Measurements from ENCODE around the gene ZBTB8A.

The ZBTB8A gene

DNA sequence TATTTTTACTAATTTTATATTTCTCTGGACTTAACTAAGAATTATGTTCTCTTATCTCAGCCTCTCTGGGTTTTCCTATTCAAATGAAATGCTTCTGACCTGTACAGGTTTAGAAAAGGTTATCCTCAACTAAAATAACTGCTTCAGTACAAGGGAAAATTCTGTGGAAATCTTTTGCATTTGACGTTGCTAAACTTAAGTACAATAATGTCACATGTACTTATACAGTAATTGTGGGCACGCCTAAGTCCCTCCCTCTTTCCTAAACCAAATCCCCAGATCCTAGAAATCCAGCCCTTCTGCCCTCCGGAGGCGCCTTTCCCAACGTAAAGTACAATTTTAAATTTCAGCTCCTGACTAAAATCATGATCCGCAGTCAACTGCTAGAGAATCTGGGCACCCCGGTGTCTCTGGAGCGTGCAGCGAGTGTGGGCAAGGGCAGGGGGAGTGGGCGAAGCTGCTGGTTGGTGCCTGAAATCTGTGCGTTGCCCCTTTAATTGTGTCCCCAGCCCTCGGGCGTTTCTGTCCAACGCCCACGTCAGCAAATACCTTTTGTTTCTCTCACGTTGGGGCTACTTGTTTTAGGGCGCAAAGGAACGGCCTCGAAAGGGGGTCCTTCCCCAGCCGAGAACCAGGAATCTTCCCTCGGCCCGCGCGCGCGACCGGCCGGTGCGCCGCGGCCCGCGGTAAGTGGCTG is at the start of gene ZBTB8A:
TSS of gene ZBTB8A (plus strand) at position 541 of the 697 bp plus-strand sequence. CDS start 53,505 bp downstream, outside the sequence.
- Histone ChIP-seq H3K27ac (peak within 1 kb of the TSS; percentile 40), H3K36me3 (replicated peaks) (no peaks in the 10 kb centered on the region), H3K27me3 (replicated peaks) (no peaks in the 10 kb centered on the region), H3K4me3 (ENCODE audit: low read depth, low read length) (peak within 1 kb of the TSS; percentile 69)
- DNase-seq: peak; percentile 40
- in situ Hi-C loops (cut with HindIII; ENCODE audit: low pct_ligation_motif_present, low sequenced_read_pairs): no loop called here
- TF ChIP-seq, protein P1, sequence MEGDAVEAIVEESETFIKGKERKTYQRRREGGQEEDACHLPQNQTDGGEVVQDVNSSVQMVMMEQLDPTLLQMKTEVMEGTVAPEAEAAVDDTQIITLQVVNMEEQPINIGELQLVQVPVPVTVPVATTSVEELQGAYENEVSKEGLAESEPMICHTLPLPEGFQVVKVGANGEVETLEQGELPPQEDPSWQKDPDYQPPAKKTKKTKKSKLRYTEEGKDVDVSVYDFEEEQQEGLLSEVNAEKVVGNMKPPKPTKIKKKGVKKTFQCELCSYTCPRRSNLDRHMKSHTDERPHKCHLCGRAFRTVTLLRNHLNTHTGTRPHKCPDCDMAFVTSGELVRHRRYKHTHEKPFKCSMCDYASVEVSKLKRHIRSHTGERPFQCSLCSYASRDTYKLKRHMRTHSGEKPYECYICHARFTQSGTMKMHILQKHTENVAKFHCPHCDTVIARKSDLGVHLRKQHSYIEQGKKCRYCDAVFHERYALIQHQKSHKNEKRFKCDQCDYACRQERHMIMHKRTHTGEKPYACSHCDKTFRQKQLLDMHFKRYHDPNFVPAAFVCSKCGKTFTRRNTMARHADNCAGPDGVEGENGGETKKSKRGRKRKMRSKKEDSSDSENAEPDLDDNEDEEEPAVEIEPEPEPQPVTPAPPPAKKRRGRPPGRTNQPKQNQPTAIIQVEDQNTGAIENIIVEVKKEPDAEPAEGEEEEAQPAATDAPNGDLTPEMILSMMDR (IDR thresholded peaks at IDR 0.05; ENCODE audit: low read depth, low read length, missing control alignments): peak; percentile 20

DNA sequence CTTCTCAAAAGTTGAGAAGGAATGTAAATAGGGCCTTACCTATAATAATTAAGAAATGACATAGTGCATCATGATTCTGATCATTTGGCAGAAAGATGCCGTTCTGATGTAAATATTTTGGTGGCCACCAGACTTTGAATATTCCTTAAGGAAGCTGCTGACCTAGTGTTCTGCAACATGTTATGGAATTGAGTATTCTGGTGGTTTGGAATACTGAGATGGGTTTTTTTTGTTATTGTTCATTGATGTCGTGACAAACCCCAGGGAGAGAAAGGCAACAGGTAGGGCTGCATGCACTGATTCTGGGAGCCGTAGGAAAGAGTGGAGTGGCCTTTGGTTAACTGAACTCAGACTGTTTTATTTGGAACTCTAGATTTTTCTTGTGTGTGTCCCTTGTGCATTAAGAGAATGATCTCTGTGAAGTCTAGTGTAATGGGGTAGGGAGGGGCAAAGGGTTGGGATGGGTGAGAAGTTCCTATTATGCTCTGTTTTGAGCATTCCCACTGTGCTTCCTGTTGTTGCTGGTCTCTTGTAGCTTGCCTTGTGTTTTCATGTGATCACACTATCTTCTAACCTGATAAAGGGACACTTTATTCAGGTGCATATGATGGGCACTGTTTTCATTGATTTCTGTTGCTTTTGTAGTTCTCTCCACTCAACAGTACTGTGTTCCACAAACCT is 49.3 kb upstream of the ZBTB8A start:
- in situ Hi-C loops (cut with HindIII; ENCODE audit: low pct_ligation_motif_present, low sequenced_read_pairs): no loop called here
- H3K27me3 ChIP-seq (replicated peaks): no peaks in the 10 kb centered on the region

DNA sequence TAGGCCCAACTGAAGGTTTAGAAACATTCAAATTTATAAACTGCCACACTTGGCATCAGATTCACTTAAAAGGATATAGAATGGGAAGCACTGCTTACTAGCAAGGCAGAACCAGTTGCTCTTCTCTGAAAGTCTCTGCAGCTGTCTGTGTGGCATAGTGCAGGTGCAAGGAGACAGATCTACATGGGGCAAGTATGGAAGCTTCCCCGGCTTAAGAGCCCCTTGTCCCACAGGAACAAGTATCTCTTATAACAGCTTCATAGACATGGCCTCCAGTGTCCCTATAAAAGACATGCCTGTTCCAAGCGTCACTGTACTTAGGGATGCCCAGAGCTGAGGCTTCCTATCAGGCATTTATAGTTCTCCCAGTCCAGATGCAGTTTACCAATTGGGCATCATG is 47.8 kb upstream of the ZBTB8A start:
- Histone ChIP-seq H3K27ac (no peak overlapping the region), H3K27me3 (replicated peaks) (no peaks in the 10 kb centered on the region), H3K36me3 (replicated peaks) (no peaks in the 10 kb centered on the region), H3K4me3 (ENCODE audit: low read depth, low read length) (no peak overlapping the region)
- in situ Hi-C loops (cut with HindIII; ENCODE audit: low pct_ligation_motif_present, low sequenced_read_pairs): no loop called here
- no peak for DNase-seq
- TF ChIP-seq, protein P1 (IDR thresholded peaks at IDR 0.05; ENCODE audit: low read depth, low read length, missing control alignments): no peak

More for the DNA sequence above, 49.3 kb upstream of the ZBTB8A start:
- Histone ChIP-seq H3K27ac (no peak overlapping the region), H3K4me3 (ENCODE audit: low read depth, low read length) (no peak overlapping the region), H3K36me3 (replicated peaks) (no peaks in the 10 kb centered on the region)
- TF ChIP-seq, protein P1 (IDR thresholded peaks at IDR 0.05; ENCODE audit: low read depth, low read length, missing control alignments): no peak
- no peak for DNase-seq

DNA sequence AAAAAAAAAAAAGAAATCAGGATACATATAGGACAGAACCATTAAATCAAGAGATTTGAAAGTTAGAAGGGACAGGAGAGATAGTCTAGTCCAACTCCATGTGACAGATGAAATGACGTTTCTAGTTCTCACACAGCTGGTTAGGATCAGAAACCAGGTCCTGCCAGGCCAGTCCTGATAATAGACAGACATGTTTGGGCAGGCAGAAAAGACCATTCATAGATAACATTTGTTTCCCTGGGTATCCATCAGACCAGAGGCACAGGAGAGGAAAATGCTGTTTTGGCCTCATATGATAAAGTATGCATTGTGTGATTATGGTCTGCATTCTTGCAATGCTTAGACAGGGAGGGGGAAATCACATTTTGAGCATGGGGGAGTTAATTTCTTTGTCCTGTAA is 45.0 kb upstream of the ZBTB8A start:
- Histone ChIP-seq H3K27ac (no peak overlapping the region), H3K27me3 (replicated peaks) (no peaks in the 10 kb centered on the region), H3K36me3 (replicated peaks) (no peaks in the 10 kb centered on the region), H3K4me3 (ENCODE audit: low read depth, low read length) (no peak overlapping the region)
- in situ Hi-C loops (cut with HindIII; ENCODE audit: low pct_ligation_motif_present, low sequenced_read_pairs): no loop called here
- TF ChIP-seq, protein P1 (IDR thresholded peaks at IDR 0.05; ENCODE audit: low read depth, low read length, missing control alignments): no peak
- DNase-seq: no peak

DNA sequence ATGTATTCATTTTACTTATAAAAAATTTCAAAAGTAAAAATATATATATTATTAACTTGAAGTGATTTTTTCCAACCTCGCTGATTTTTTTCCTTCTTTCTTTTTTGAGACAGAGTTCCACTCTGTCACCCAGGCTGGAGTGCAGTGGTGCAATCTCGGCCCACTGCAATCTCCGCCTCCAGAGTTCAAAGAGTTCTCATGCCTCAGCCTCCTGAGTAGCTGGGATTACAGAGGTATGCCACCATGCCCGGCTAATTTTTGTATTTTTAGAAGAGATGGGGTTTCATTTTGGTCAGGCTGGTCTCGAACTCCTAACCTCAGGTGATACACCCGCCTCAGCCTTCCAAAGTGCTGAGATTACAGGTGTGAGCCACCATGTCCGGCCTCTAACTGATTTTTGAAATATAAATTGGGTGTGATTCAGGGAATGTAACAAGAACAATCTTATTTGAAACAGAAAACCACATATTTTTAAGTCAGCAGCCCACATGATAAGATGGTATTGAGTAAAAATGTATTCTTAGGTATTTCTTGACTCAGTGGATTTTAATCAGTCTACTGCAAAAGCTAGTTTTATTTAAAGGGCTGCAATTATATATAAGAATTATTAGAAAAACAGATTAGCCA is 44.4 kb upstream of the ZBTB8A start:
- Histone ChIP-seq H3K27me3 (replicated peaks) (no peaks in the 10 kb centered on the region), H3K27ac (no peak overlapping the region), H3K4me3 (ENCODE audit: low read depth, low read length) (no peak overlapping the region), H3K36me3 (replicated peaks) (no peaks in the 10 kb centered on the region)
- no peak for DNase-seq
- in situ Hi-C loops (cut with HindIII; ENCODE audit: low pct_ligation_motif_present, low sequenced_read_pairs): no loop called here
- TF ChIP-seq, protein P1 (IDR thresholded peaks at IDR 0.05; ENCODE audit: low read depth, low read length, missing control alignments): no peak
